MM.1S (cell line): ENCODE measurements around the gene PLAA.

Source experiments
- DNase-seq: peaks from one replicate; pipeline ENCODE4 v3.0.0-alpha.2; 2015
- H2AFZ ChIP-seq: fragments of 300-600 bp; sonication (generic); 2 replicates; pipeline ENCODE4 v1.6.0; 2016; ENCODE audit warnings: antibody characterized with exemption, low read length
- H3F3A ChIP-seq: fragments of 300-600 bp; sonication (generic); 2 replicates; pipeline ENCODE4 v1.6.1; 2016; ENCODE audit warnings: mild to moderate bottlenecking, antibody characterized with exemption, low read length, moderate library complexity, mixed read lengths; ENCODE audit not compliant: insufficient read depth
- H3K27ac ChIP-seq: fragments of 300-600 bp; sonication (generic); 2 replicates; pipeline ENCODE4 v1.5.1; 2016; ENCODE audit warnings: mild to moderate bottlenecking, low read length
- H3K27me3 ChIP-seq: fragments of 300-600 bp; sonication (generic); replicated peaks from 2 replicates; pipeline ENCODE4 v1.6.0; 2016; ENCODE audit warnings: low read length; ENCODE audit not compliant: insufficient read depth
- H3K36me3 ChIP-seq: fragments of 300-600 bp; sonication (generic); replicated peaks from 2 replicates; pipeline ENCODE4 v1.6.1; 2016; ENCODE audit warnings: mild to moderate bottlenecking, low read length, mixed read lengths; ENCODE audit not compliant: insufficient read depth
- H3K4me1 ChIP-seq: fragments of 300-600 bp; sonication (generic); 2 replicates; pipeline ENCODE4 v1.6.1; 2016; ENCODE audit warnings: low read length, mixed read lengths
- H3K4me2 ChIP-seq: fragments of 300-600 bp; sonication (generic); 2 replicates; pipeline ENCODE4 v1.6.0; 2016; ENCODE audit warnings: low read depth, low read length
- H3K4me3 ChIP-seq: fragments of 300-600 bp; sonication (generic); 2 replicates; pipeline ENCODE4 v1.5.1; 2016; ENCODE audit warnings: low read length, mixed read lengths
- H3K79me2 ChIP-seq: fragments of 300-600 bp; sonication (generic); 2 replicates; pipeline ENCODE4 v1.6.1; 2016; ENCODE audit warnings: mixed run types, low read length, mixed read lengths
- H3K9ac ChIP-seq: fragments of 300-600 bp; sonication (generic); 2 replicates; pipeline ENCODE4 v1.6.1; 2016; ENCODE audit warnings: low read length, mixed read lengths
- H3K9me2 ChIP-seq: fragments of 300-600 bp; sonication (generic); replicated peaks from 2 replicates; pipeline ENCODE4 v1.6.1; 2016; ENCODE audit warnings: mild to moderate bottlenecking, low read length, mixed read lengths; ENCODE audit not compliant: insufficient read depth
- H3K9me3 ChIP-seq: fragments of 300-600 bp; sonication (generic); replicated peaks from 2 replicates; pipeline ENCODE4 v1.6.1; 2016; ENCODE audit warnings: mild to moderate bottlenecking, low read length, mixed read lengths; ENCODE audit not compliant: insufficient read depth
- H4K20me1 ChIP-seq: fragments of 300-600 bp; sonication (generic); 2 replicates; pipeline ENCODE4 v1.6.1; 2016; ENCODE audit warnings: mild to moderate bottlenecking, low read length, moderate library complexity, mixed read lengths; ENCODE audit not compliant: insufficient read depth
- CTCF ChIP-seq: fragments of 300-600 bp; sonication (generic); IDR thresholded peaks from 2 replicates; pipeline ENCODE4 v1.5.1; 2016; ENCODE audit warnings: antibody characterized with exemption, low read length, mixed read lengths
- EZH2 ChIP-seq: fragments of 300-600 bp; sonication (generic); optimal IDR thresholded peaks from 2 replicates; pipeline ENCODE3; 2017; ENCODE audit warnings: low read depth, mild to moderate bottlenecking, antibody characterized with exemption, low read length, mixed read lengths
- EZH2phosphoT487 ChIP-seq: fragments of 300-600 bp; sonication (generic); IDR thresholded peaks from 2 replicates; pipeline ENCODE4 v1.6.1; 2018; ENCODE audit warnings: antibody characterized with exemption, low read length

PLAA gene

GRCh38 chr9:26971721-26972120 is 24.7 kb upstream of the PLAA start:
- no peaks in the 10 kb centered on the region for H3K79me2 ChIP-seq
- no peak for TF ChIP-seq EZH2phosphoT487
- no peak for TF ChIP-seq CTCF
- no peak for TF ChIP-seq EZH2
- H3K4me1 ChIP-seq = no peaks in the 10 kb centered on the region
- H3K4me3 ChIP-seq = no peak overlapping the region
- DNase-seq = no peak
- H3K36me3 ChIP-seq = no peaks in the 10 kb centered on the region
- no peaks in the 10 kb centered on the region for H3K9me3 ChIP-seq
- no peak overlapping the region for H3K9ac ChIP-seq
- H3F3A ChIP-seq = no peaks in the 10 kb centered on the region
- H3K4me2 ChIP-seq = no peak overlapping the region
- H3K27ac ChIP-seq = no peak overlapping the region
- H3K27me3 ChIP-seq = no peaks in the 10 kb centered on the region
- H3K9me2 ChIP-seq = no peaks in the 10 kb centered on the region
- no peak overlapping the region for H2AFZ ChIP-seq
- H4K20me1 ChIP-seq = no peaks in the 10 kb centered on the region

- H3K27ac ChIP-seq = peak overlapping the region; percentile 68; the same call in 1 of the 2 replicates
- H3K79me2 ChIP-seq = peaks cover 6% of the 10 kb centered on the region
- peak overlapping the region; percentile 61 for H2AFZ ChIP-seq
- H3K9ac ChIP-seq = peak overlapping the region; percentile 75
- peak overlapping the region; percentile 72 for H3K4me3 ChIP-seq
- no peak for DNase-seq
- H3K9me3 ChIP-seq = no peaks in the 10 kb centered on the region
- no peaks in the 10 kb centered on the region for H4K20me1 ChIP-seq
- H3K9me2 ChIP-seq = no peaks in the 10 kb centered on the region
- no peaks in the 10 kb centered on the region for H3F3A ChIP-seq
- TF ChIP-seq EZH2phosphoT487 = no peak
- TF ChIP-seq CTCF = no peak
- no peak for TF ChIP-seq EZH2
- H3K4me2 ChIP-seq = peak overlapping the region; percentile 65
- no peaks in the 10 kb centered on the region for H3K27me3 ChIP-seq
- H3K4me1 ChIP-seq = no peaks in the 10 kb centered on the region
- H3K36me3 ChIP-seq = no peaks in the 10 kb centered on the region
Measured at GRCh38 chr9:26956860-26957233, 9.8 kb upstream of the PLAA start.

GRCh38 chr9:26955921-26956859 is 9.1 kb upstream of the PLAA start, which contains the start of gene IFT74:
TSS of gene IFT74 (plus strand) at chr9:26956412. CDS start at chr9:26961968, 5,556 bp downstream.
- no peaks in the 10 kb centered on the region for H3K9me3 ChIP-seq

More at GRCh38 chr9:26955921-26956859, 9.1 kb upstream of the PLAA start, which contains the start of gene IFT74:
- peaks cover 6% of the 10 kb centered on the region for H3K79me2 ChIP-seq
- no peaks in the 10 kb centered on the region for H3K27me3 ChIP-seq
- no peaks in the 10 kb centered on the region for H3K4me1 ChIP-seq
- no peaks in the 10 kb centered on the region for H3F3A ChIP-seq
- H3K4me2 ChIP-seq = peak within 1 kb of the TSS; percentile 86
- peak within 1 kb of the TSS; percentile 72 for H3K4me3 ChIP-seq
- H4K20me1 ChIP-seq = no peaks in the 10 kb centered on the region
- H2AFZ ChIP-seq = peak within 1 kb of the TSS; percentile 87
- no peaks in the 10 kb centered on the region for H3K36me3 ChIP-seq
- TF ChIP-seq CTCF = no peak
- TF ChIP-seq EZH2phosphoT487 = no peak
- TF ChIP-seq EZH2 = no peak
- DNase-seq = peak; percentile 94
- H3K9ac ChIP-seq = peak within 1 kb of the TSS; percentile 75
- no peaks in the 10 kb centered on the region for H3K9me2 ChIP-seq
- peak within 1 kb of the TSS; percentile 68; the same call in 1 of the 2 replicates for H3K27ac ChIP-seq
